ENCODE data around the gene KCNG2.

Gene KCNG2

DNA sequence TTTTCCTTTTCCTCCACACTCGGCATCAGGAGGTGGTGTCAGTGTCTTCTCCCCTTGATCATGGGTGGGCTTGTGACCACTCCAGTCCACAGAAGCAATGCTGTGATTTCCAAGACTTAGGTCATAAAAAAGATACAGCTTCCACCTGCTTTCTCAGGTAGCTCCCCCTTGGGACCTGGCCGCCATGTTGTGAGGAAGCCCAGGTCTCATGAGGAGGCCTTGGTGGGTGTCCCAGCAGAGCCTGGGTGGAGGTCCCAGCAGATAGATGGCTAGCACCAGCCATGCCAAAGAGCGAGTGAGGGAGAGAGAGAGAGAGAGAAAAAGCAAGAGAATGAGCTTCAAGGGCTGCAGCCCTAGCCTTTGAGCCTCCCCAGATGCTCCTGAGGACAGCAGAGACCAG lies 137.8 kb downstream of the KCNG2 start:
- Histone ChIP-seq H3K9me3 (replicated peaks in 1 of 2; ENCODE audit: control insufficient read depth in 2 of 2, insufficient read depth in 1 of 2, low read depth in 1 of 2, low read length in 2 of 2) (peaks cover 14 to 45% of the 10 kb centered on the region in 2 donors), H3K79me1 (ENCODE audit: low read depth, low read length) (peaks cover 12% of the 10 kb centered on the region), H3K27ac (replicated peaks; ENCODE audit: low read length) (no peak overlapping the region), H4K91ac (ENCODE audit: low read depth, low read length, poor library complexity) (no peak overlapping the region), H2BK15ac (ENCODE audit: low read length) (no peak overlapping the region), H2BK5ac (ENCODE audit: low read length) (no peak overlapping the region), H2AFZ (ENCODE audit: low read length) (no peak overlapping the region), H3K4me3 (ENCODE audit: low read length in 2 of 2) (no peak overlapping the region), H3K27me3 (ENCODE audit: control insufficient read depth in 3 of 3, insufficient read depth in 3 of 3, low read depth in 1 of 3, low read length in 3 of 3) (peaks cover 0 to 2% (median 0%) of the 10 kb centered on the region in 3 experiments), H3K14ac (ENCODE audit: low read length) (no peak overlapping the region), H4K8ac (ENCODE audit: low read depth, low read length) (no peak overlapping the region), H3K4ac (ENCODE audit: low read length) (no peak overlapping the region), H2AK5ac (ENCODE audit: low read depth, low read length) (no peak overlapping the region), H2BK12ac (ENCODE audit: low read length) (no peak overlapping the region), H2BK120ac (ENCODE audit: low read depth, low read length) (no peak overlapping the region), H3K18ac (ENCODE audit: low read length) (no peak overlapping the region), H3K9ac (ENCODE audit: low read depth, low read length, poor library complexity) (no peak overlapping the region), H3K36me3 (replicated peaks in 1 of 2; ENCODE audit: control insufficient read depth in 2 of 2, insufficient read depth in 2 of 2, low read length in 2 of 2) (peaks cover 7 to 51% of the 10 kb centered on the region in 2 donors), H3K4me2 (ENCODE audit: insufficient read depth, low read length, poor library complexity, severe bottlenecking) (no peak overlapping the region), H3K23ac (ENCODE audit: low read depth, low read length, poor library complexity) (no peak overlapping the region), H3K4me1 (ENCODE audit: control insufficient read depth in 2 of 2, insufficient read depth in 1 of 2, low read depth in 1 of 2, low read length in 2 of 2) (no peaks in the 10 kb centered on the region)
- WGBS, 2 donors (ENCODE audit: extremely low coverage in 2 of 2, insufficient read length in 2 of 2, insufficient replicate concordance in 1 of 2): no CpG with 5 or more reads among the region's 3 CpGs
- no peak for DNase-seq (ENCODE audit: low spot score)

GRCh38 chr18:79935925-79936324 lies 138.2 kb downstream of the KCNG2 start:
- Histone ChIP-seq H3K9me3 (replicated peaks in 1 of 2; ENCODE audit: control insufficient read depth in 2 of 2, insufficient read depth in 1 of 2, low read depth in 1 of 2, low read length in 2 of 2) (peaks cover 14 to 41% of the 10 kb centered on the region in 2 donors), H3K23ac (ENCODE audit: low read depth, low read length, poor library complexity) (no peak overlapping the region), H3K4me1 (ENCODE audit: control insufficient read depth in 2 of 2, insufficient read depth in 1 of 2, low read depth in 1 of 2, low read length in 2 of 2) (no peaks in the 10 kb centered on the region), H2BK15ac (ENCODE audit: low read length) (no peak overlapping the region), H2BK120ac (ENCODE audit: low read depth, low read length) (no peak overlapping the region), H2AK5ac (ENCODE audit: low read depth, low read length) (no peak overlapping the region), H4K8ac (ENCODE audit: low read depth, low read length) (no peak overlapping the region), H3K27ac (replicated peaks; ENCODE audit: low read length) (no peak overlapping the region), H2BK12ac (ENCODE audit: low read length) (no peak overlapping the region), H3K4ac (ENCODE audit: low read length) (no peak overlapping the region), H2BK5ac (ENCODE audit: low read length) (no peak overlapping the region), H3K79me1 (ENCODE audit: low read depth, low read length) (peaks cover 12% of the 10 kb centered on the region), H3K36me3 (replicated peaks in 1 of 2; ENCODE audit: control insufficient read depth in 2 of 2, insufficient read depth in 2 of 2, low read length in 2 of 2) (peaks cover 7 to 55% of the 10 kb centered on the region in 2 donors), H3K14ac (ENCODE audit: low read length) (no peak overlapping the region), H3K4me3 (ENCODE audit: low read length in 2 of 2) (no peak overlapping the region), H3K18ac (ENCODE audit: low read length) (no peak overlapping the region), H3K9ac (ENCODE audit: low read depth, low read length, poor library complexity) (peak overlapping the region; percentile 47), H2AFZ (ENCODE audit: low read length) (no peak overlapping the region), H3K27me3 (ENCODE audit: control insufficient read depth in 3 of 3, insufficient read depth in 3 of 3, low read depth in 1 of 3, low read length in 3 of 3) (peaks cover 0 to 2% (median 0%) of the 10 kb centered on the region in 3 experiments), H4K91ac (ENCODE audit: low read depth, low read length, poor library complexity) (no peak overlapping the region), H3K4me2 (ENCODE audit: insufficient read depth, low read length, poor library complexity, severe bottlenecking) (no peak overlapping the region)
- WGBS, 2 donors (ENCODE audit: extremely low coverage in 2 of 2, insufficient read length in 2 of 2, insufficient replicate concordance in 1 of 2): no CpG with 5 or more reads among the region's 6 CpGs
- DNase-seq (ENCODE audit: low spot score): no peak

GRCh38 chr18:79936641-79937040 lies 138.9 kb downstream of the KCNG2 start:
- H3K9me3 ChIP-seq (replicated peaks in 1 of 2; ENCODE audit: control insufficient read depth in 2 of 2, insufficient read depth in 1 of 2, low read depth in 1 of 2, low read length in 2 of 2): peaks cover 12 to 34% of the 10 kb centered on the region in 2 donors
- WGBS, 2 donors (ENCODE audit: extremely low coverage in 2 of 2, insufficient read length in 2 of 2, insufficient replicate concordance in 1 of 2): no CpG with 5 or more reads among the region's 12 CpGs
- H3K4me3 ChIP-seq (ENCODE audit: low read length in 2 of 2): no peak overlapping the region
- no peak overlapping the region for H3K23ac ChIP-seq (ENCODE audit: low read depth, low read length, poor library complexity)
- no peaks in the 10 kb centered on the region for H3K4me1 ChIP-seq (ENCODE audit: control insufficient read depth in 2 of 2, insufficient read depth in 1 of 2, low read depth in 1 of 2, low read length in 2 of 2)
- no peak overlapping the region for H2BK120ac ChIP-seq (ENCODE audit: low read depth, low read length)
- no peak overlapping the region for H3K9ac ChIP-seq (ENCODE audit: low read depth, low read length, poor library complexity)
- no peak overlapping the region for H2AK5ac ChIP-seq (ENCODE audit: low read depth, low read length)
- no peak overlapping the region for H4K91ac ChIP-seq (ENCODE audit: low read depth, low read length, poor library complexity)
- no peak overlapping the region for H3K4ac ChIP-seq (ENCODE audit: low read length)
- H3K27ac ChIP-seq (replicated peaks; ENCODE audit: low read length): no peak overlapping the region
- no peak overlapping the region for H2BK15ac ChIP-seq (ENCODE audit: low read length)
- H3K36me3 ChIP-seq (replicated peaks in 1 of 2; ENCODE audit: control insufficient read depth in 2 of 2, insufficient read depth in 2 of 2, low read length in 2 of 2): peaks cover 9 to 62% of the 10 kb centered on the region in 2 donors
- peaks cover 0 to 2% (median 0%) of the 10 kb centered on the region in 3 experiments for H3K27me3 ChIP-seq (ENCODE audit: control insufficient read depth in 3 of 3, insufficient read depth in 3 of 3, low read depth in 1 of 3, low read length in 3 of 3)
- H4K8ac ChIP-seq (ENCODE audit: low read depth, low read length): no peak overlapping the region
- no peak overlapping the region for H2BK12ac ChIP-seq (ENCODE audit: low read length)
- no peak for DNase-seq (ENCODE audit: low spot score)
- no peak overlapping the region for H3K18ac ChIP-seq (ENCODE audit: low read length)
- H3K14ac ChIP-seq (ENCODE audit: low read length): no peak overlapping the region
- no peak overlapping the region for H3K4me2 ChIP-seq (ENCODE audit: insufficient read depth, low read length, poor library complexity, severe bottlenecking)
- peaks cover 12% of the 10 kb centered on the region for H3K79me1 ChIP-seq (ENCODE audit: low read depth, low read length)
- no peak overlapping the region for H2AFZ ChIP-seq (ENCODE audit: low read length)
- H2BK5ac ChIP-seq (ENCODE audit: low read length): no peak overlapping the region

DNA sequence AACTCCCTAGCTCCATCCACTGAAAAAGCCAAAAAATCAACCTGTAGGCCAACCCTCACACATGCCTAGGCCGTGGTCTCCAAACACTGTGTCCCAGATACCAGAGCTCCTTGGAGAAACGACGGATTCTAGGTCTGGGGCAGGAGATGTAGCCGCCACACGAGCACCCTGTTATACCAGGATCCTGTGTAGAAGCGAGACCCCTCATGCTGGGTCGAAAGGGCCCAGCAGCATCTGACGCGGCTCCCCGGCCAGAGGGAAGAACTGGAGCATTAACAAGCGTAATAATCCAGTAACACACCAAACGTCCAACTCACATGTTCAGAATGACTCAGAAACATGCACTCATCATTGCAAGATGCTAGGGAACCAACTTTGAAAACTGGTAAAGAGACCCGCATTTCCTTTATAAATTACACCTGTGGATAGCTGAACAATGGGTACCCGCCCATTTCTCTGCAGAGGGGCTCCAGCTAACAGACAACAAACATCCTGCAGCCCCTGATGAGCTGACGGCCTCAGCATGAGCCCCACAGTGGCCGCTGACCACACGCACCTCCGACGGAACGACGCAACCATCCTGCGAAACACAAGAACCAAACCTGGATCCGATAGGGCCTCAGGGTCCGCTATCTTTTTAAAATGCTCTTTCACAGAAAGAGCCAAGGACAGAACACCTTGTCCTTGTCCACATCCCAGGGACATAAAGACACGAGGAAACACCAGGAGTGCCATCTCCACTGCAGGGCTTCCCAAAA lies 139.5 kb downstream of the KCNG2 start:
- H4K91ac ChIP-seq (ENCODE audit: low read depth, low read length, poor library complexity): no peak overlapping the region
- no peak for DNase-seq (ENCODE audit: low spot score)
- H2AFZ ChIP-seq (ENCODE audit: low read length): no peak overlapping the region
- H3K14ac ChIP-seq (ENCODE audit: low read length): no peak overlapping the region
- H2BK15ac ChIP-seq (ENCODE audit: low read length): no peak overlapping the region
- no peak overlapping the region for H3K9ac ChIP-seq (ENCODE audit: low read depth, low read length, poor library complexity)
- no peak overlapping the region for H3K4me2 ChIP-seq (ENCODE audit: insufficient read depth, low read length, poor library complexity, severe bottlenecking)
- no peak overlapping the region for H3K18ac ChIP-seq (ENCODE audit: low read length)
- H3K23ac ChIP-seq (ENCODE audit: low read depth, low read length, poor library complexity): no peak overlapping the region
- H3K4ac ChIP-seq (ENCODE audit: low read length): no peak overlapping the region
- no peak overlapping the region for H2BK5ac ChIP-seq (ENCODE audit: low read length)
- no peak overlapping the region for H2BK12ac ChIP-seq (ENCODE audit: low read length)
- no peaks in the 10 kb centered on the region for H3K4me1 ChIP-seq (ENCODE audit: control insufficient read depth in 2 of 2, insufficient read depth in 1 of 2, low read depth in 1 of 2, low read length in 2 of 2)
- peaks cover 0 to 2% (median 0%) of the 10 kb centered on the region in 3 experiments for H3K27me3 ChIP-seq (ENCODE audit: control insufficient read depth in 3 of 3, insufficient read depth in 3 of 3, low read depth in 1 of 3, low read length in 3 of 3)
- H2AK5ac ChIP-seq (ENCODE audit: low read depth, low read length): no peak overlapping the region
- H3K4me3 ChIP-seq (ENCODE audit: low read length in 2 of 2): no peak overlapping the region
- H4K8ac ChIP-seq (ENCODE audit: low read depth, low read length): no peak overlapping the region
- peaks cover 12% of the 10 kb centered on the region for H3K79me1 ChIP-seq (ENCODE audit: low read depth, low read length)
- peaks cover 12 to 32% of the 10 kb centered on the region in 2 donors for H3K9me3 ChIP-seq (replicated peaks in 1 of 2; ENCODE audit: control insufficient read depth in 2 of 2, insufficient read depth in 1 of 2, low read depth in 1 of 2, low read length in 2 of 2)
- H2BK120ac ChIP-seq (ENCODE audit: low read depth, low read length): no peak overlapping the region
- peaks cover 9 to 69% of the 10 kb centered on the region in 2 donors for H3K36me3 ChIP-seq (replicated peaks in 1 of 2; ENCODE audit: control insufficient read depth in 2 of 2, insufficient read depth in 2 of 2, low read length in 2 of 2)
- H3K27ac ChIP-seq (replicated peaks; ENCODE audit: low read length): no peak overlapping the region
- WGBS, 2 donors (ENCODE audit: extremely low coverage in 2 of 2, insufficient read length in 2 of 2, insufficient replicate concordance in 1 of 2): no CpG with 5 or more reads among the region's 25 CpGs

Measured in neuronal stem cell (in vitro differentiated cells).